ENCODE results near the gene PCP2.

DNA sequence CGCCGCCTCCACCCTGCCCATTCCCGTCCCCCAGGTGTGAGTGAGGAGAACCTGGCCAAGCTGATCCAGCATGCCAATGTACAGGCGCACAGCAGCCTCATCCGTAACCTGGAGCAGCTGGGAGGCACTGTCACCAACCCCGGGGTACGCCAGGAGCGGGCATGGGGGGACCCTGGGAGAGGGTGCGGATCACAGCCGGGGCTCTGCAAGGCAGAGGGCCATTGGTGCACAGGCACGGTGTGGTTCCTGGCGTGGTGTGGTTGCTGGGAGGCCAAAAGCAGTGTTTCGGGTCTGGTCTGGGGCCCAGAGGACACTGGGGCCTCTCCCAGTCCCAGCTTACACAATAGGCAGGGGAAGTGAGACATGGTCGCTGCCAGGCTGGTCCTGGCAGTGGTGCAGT lies 11.6 kb upstream of the PCP2 start:
- TF ChIP-seq, protein P1, sequence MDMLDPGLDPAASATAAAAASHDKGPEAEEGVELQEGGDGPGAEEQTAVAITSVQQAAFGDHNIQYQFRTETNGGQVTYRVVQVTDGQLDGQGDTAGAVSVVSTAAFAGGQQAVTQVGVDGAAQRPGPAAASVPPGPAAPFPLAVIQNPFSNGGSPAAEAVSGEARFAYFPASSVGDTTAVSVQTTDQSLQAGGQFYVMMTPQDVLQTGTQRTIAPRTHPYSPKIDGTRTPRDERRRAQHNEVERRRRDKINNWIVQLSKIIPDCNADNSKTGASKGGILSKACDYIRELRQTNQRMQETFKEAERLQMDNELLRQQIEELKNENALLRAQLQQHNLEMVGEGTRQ (IDR thresholded peaks at IDR 0.05) = no peak
- TF ChIP-seq, protein P2, sequence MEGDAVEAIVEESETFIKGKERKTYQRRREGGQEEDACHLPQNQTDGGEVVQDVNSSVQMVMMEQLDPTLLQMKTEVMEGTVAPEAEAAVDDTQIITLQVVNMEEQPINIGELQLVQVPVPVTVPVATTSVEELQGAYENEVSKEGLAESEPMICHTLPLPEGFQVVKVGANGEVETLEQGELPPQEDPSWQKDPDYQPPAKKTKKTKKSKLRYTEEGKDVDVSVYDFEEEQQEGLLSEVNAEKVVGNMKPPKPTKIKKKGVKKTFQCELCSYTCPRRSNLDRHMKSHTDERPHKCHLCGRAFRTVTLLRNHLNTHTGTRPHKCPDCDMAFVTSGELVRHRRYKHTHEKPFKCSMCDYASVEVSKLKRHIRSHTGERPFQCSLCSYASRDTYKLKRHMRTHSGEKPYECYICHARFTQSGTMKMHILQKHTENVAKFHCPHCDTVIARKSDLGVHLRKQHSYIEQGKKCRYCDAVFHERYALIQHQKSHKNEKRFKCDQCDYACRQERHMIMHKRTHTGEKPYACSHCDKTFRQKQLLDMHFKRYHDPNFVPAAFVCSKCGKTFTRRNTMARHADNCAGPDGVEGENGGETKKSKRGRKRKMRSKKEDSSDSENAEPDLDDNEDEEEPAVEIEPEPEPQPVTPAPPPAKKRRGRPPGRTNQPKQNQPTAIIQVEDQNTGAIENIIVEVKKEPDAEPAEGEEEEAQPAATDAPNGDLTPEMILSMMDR (IDR thresholded peaks at IDR 0.05) = no peak
- no peak for TF ChIP-seq POLR2AphosphoS2 (conservative IDR thresholded peaks at IDR 0.05; ENCODE audit: low read length)
- TF ChIP-seq, protein P3, sequence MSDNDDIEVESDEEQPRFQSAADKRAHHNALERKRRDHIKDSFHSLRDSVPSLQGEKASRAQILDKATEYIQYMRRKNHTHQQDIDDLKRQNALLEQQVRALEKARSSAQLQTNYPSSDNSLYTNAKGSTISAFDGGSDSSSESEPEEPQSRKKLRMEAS (IDR thresholded peaks at IDR 0.05) = no peak
- no peak for TF ChIP-seq CBX8 (IDR thresholded peaks at IDR 0.05)

Data from A549 (cell line).